NB4 (cell line): Measurements from ENCODE around the gene GABRG3.

Experiments used
- CTCF ChIP-seq: IDR thresholded peaks from one replicate; pipeline ENCODE4 v1.5.1; 2012; ENCODE audit warnings: low read depth, low read length
- MAX ChIP-seq: IDR thresholded peaks from 2 replicates; pipeline ENCODE4 v1.6.1; 2011; ENCODE audit warnings: low read depth, low read length
- POLR2A ChIP-seq: IDR thresholded peaks from 2 replicates; pipeline ENCODE4 v1.6.1; 2011; ENCODE audit warnings: mild to moderate bottlenecking; ENCODE audit not compliant: insufficient read length; ENCODE audit errors: extremely low read depth

GRCh38 chr15:26996250-26996649 is 25.3 kb downstream of the GABRG3 start:
- TF ChIP-seq CTCF (no peak), POLR2A (no peak), MAX (no peak)
